GM12878 (cell line): ENCODE measurements around the gene NMT1. TPM values are rescaled to one million over a fixed set of nuclear protein-coding genes. Genes with fewer than 3 reads are reported as not detected.

Source experiments
- ATAC-seq: fragments of 200-7000 bp; cut with Tn5 transposase; 3 replicates; pipeline ENCODE4 v1.9.1; 2020; ENCODE audit warnings: mild to moderate bottlenecking, moderate library complexity
- BruUV-seq: library from RNA; stranded (reverse); fragments of 400-500 nt; replicated peaks from 2 replicates; lab custom pipeline; 2021; lab: Mats Ljungman, UMichigan
- CTCF ChIA-PET: fragments of 300-600 bp; sonication (Branson Sonifier 250); formaldehyde crosslinking; extraction: SDS; loops from one replicate; lab custom pipeline; 2021; ENCODE audit warnings: inconsistent platforms; lab: Yijun Ruan, JAX
- POLR2A ChIA-PET: fragments of 350-600 bp; formaldehyde crosslinking; extraction: SDS; loops from one replicate; lab custom pipeline; 2021; ENCODE audit warnings: inconsistent platforms; lab: Charles Lee
- RAD21 ChIA-PET: fragments of 300-600 bp; sonication (Branson Sonifier 250); formaldehyde crosslinking; loops from one replicate; lab custom pipeline; 2023; ENCODE audit warnings: antibody characterized with exemption; ENCODE audit not compliant: unreplicated experiment; lab: Charles Lee
- SMC1A ChIA-PET: fragments of 300-600 bp; sonication (Branson Sonifier 250); formaldehyde crosslinking; loops from one replicate; lab custom pipeline; 2023; ENCODE audit not compliant: unreplicated experiment, uncharacterized antibody; lab: Charles Lee
- DNase-seq: peaks from one replicate; pipeline ENCODE4 v3.0.0-alpha.2; 2011; ENCODE audit warnings: low read depth, low spot score
- FAIRE-seq: peaks from 3 replicates; lab custom pipeline; 2011; peaks lifted over from hg19 to GRCh38; lab: Jason Lieb, UNC
- H2AFZ ChIP-seq: 2 replicates; pipeline ENCODE4 v1.6.0; 2011; ENCODE audit warnings: low read depth, low read length, control low read depth; ENCODE audit not compliant: control insufficient read depth
- H3K27ac ChIP-seq: 2 replicates; pipeline ENCODE4 v1.5.1; 2011; ENCODE audit warnings: control low read depth; ENCODE audit not compliant: control insufficient read depth, insufficient read depth
- H3K27me3 ChIP-seq, 2 experiments: replicated peaks in 1 of 2; 2 replicates each; pipeline versions ENCODE4 v1.6.0 to v1.6.1; 2011; ENCODE audit warnings: low read length in 1 of 2; ENCODE audit not compliant: control insufficient read depth in 2 of 2, insufficient read depth in 2 of 2
- H3K36me3 ChIP-seq, 2 experiments: 2 replicates each; pipeline ENCODE4 v1.5.1; 2011; ENCODE audit warnings: low read length in 1 of 2; ENCODE audit not compliant: control insufficient read depth in 2 of 2, insufficient read depth in 2 of 2
- H3K4me1 ChIP-seq: 2 replicates; pipeline ENCODE4 v1.6.1; 2011; ENCODE audit warnings: mild to moderate bottlenecking, low read length, moderate library complexity, mixed read lengths; ENCODE audit not compliant: control insufficient read depth, insufficient read depth
- H3K4me2 ChIP-seq: 2 replicates; pipeline ENCODE4 v1.6.0; 2011; ENCODE audit warnings: control low read depth; ENCODE audit not compliant: control insufficient read depth, insufficient read depth
- H3K4me3 ChIP-seq: fragments of 200-600 bp; sonication (generic); 2 replicates; pipeline ENCODE4 v1.5.1; 2016
- H3K79me2 ChIP-seq: 2 replicates; pipeline ENCODE4 v1.6.0; 2011; ENCODE audit warnings: low read length; ENCODE audit not compliant: control insufficient read depth, insufficient read depth
- H3K9ac ChIP-seq: 2 replicates; pipeline ENCODE4 v1.8.0; 2011; ENCODE audit warnings: low read length, control low read depth, mixed read lengths; ENCODE audit not compliant: control insufficient read depth, insufficient read depth
- H3K9me3 ChIP-seq: replicated peaks from 3 replicates; pipeline ENCODE4 v1.5.1; 2011; ENCODE audit warnings: mild to moderate bottlenecking, low read length; ENCODE audit not compliant: control insufficient read depth, insufficient read depth
- H4K20me1 ChIP-seq: 2 replicates; pipeline ENCODE4 v1.6.0; 2011; ENCODE audit not compliant: control insufficient read depth, insufficient read depth
- BACH1 ChIP-seq: fragments of 450-650 bp; IDR thresholded peaks from 2 replicates; pipeline ENCODE4 v1.6.1; 2017; ENCODE audit warnings: mild to moderate bottlenecking, borderline replicate concordance
- CHD2 ChIP-seq: IDR thresholded peaks from 2 replicates; pipeline ENCODE4 v1.6.1; 2011; ENCODE audit warnings: low read depth, low read length, improper control_type of control experiment, borderline replicate concordance
- FOXK2 ChIP-seq: fragments of 450-650 bp; IDR thresholded peaks from 2 replicates; pipeline ENCODE4 v1.6.1; 2017; ENCODE audit warnings: mild to moderate bottlenecking, moderate library complexity
- MXI1 ChIP-seq: fragments of 150-350 bp; IDR thresholded peaks from 2 replicates; pipeline ENCODE4 v1.6.1; 2011; ENCODE audit warnings: low read depth, mild to moderate bottlenecking, inconsistent platforms, low read length, improper control_type of control experiment
- MYC ChIP-seq: IDR thresholded peaks from 2 replicates; pipeline ENCODE4 v1.6.1; 2011; ENCODE audit warnings: mild to moderate bottlenecking, low read length, moderate library complexity, inconsistent platforms; ENCODE audit not compliant: insufficient read depth, insufficient replicate concordance, insufficient read length, severe bottlenecking
- NBN ChIP-seq: fragments of 450-650 bp; IDR thresholded peaks from 2 replicates; pipeline ENCODE4 v1.6.1; 2016
- NFYB ChIP-seq: IDR thresholded peaks from 2 replicates; pipeline ENCODE4 v1.6.1; 2011; ENCODE audit warnings: low read depth, mild to moderate bottlenecking, low read length, improper control_type of control experiment, moderate library complexity; ENCODE audit not compliant: insufficient read depth
- NR2F1 ChIP-seq: fragments of 450-650 bp; conservative IDR thresholded peaks from 2 replicates; pipeline ENCODE4 v1.6.1; 2017; ENCODE audit warnings: mild to moderate bottlenecking
- RAD21 ChIP-seq: IDR thresholded peaks from 2 replicates; pipeline ENCODE4 v1.6.1; 2011; ENCODE audit warnings: mild to moderate bottlenecking, low read depth, low read length, moderate library complexity; ENCODE audit not compliant: insufficient read depth
- TBL1XR1 ChIP-seq: IDR thresholded peaks from 2 replicates; pipeline ENCODE4 v1.6.1; 2012; ENCODE audit warnings: low read depth, low read length, improper control_type of control experiment
- TCF7 ChIP-seq: IDR thresholded peaks from 2 replicates; pipeline ENCODE4 v1.6.1; 2014; ENCODE audit warnings: antibody characterized with exemption, borderline replicate concordance
- ZNF217 ChIP-seq: fragments of 450-650 bp; IDR thresholded peaks from 2 replicates; pipeline ENCODE4 v1.6.1; 2017; ENCODE audit warnings: antibody characterized with exemption, mild to moderate bottlenecking
- WGBS: methylation state at CpG from one replicate; pipeline ENCODE4 v1.1.6; 2016; ENCODE audit warnings: low lambda C conversion rate; ENCODE audit not compliant: insufficient replicate concordance, insufficient coverage; ENCODE audit errors: missing lambda C conversion rate; 5-methylcytosine and 5-hydroxymethylcytosine counted together
- in situ Hi-C: fragments of 300-500 bp; cut with MboI; formaldehyde crosslinking; loops from 9 replicates; pipeline ENCODE4 v1.14.3; 2018; ENCODE audit warnings: mixed read lengths
- intact Hi-C: fragments of 100-400 bp; cut with micrococcal nuclease; formaldehyde crosslinking; loops from one replicate; pipeline ENCODE4 v1.14.2; 2022; ENCODE audit not compliant: unreplicated experiment
- polyA plus RNA-seq, 11 experiments: library from polyadenylated mRNA; depleted of rRNA in 4 of 11; unstranded in 6 of 11; stranded (reverse) in 5 of 11; fragments of >200 nt; fragmentation: Nextera tagmentation in 4 of 11; fragmentation: Illumina TruSeq in 1 of 11; extraction: Ambion mirVana in 4 of 11; extraction: Trizol in 1 of 11; gene quantifications; 1 replicate in 1 of 11; 2 replicates in 10 of 11; pipeline versions ENCODE4 v1.2.1 to v1.2.3, GENCODE V29; 2011 to 2016; ENCODE audit warnings: inconsistent platforms in 2 of 11, missing spikeins in 2 of 11, low read depth in 1 of 11
- total RNA-seq, 4 experiments: library from RNA; depleted of rRNA in 3 of 4; stranded (reverse); fragments of >200 nt in 3 of 4; fragmentation: Illumina TruSeq in 1 of 4; extraction: Trizol in 1 of 4; gene quantifications; 2 replicates each; pipeline versions ENCODE4 v1.2.1 to v1.2.3, GENCODE V29; 2013 to 2021
- TF ChIP-seq, protein P1 (sequence below), 3 experiments: IDR thresholded peaks in 2 of 3; conservative IDR thresholded peaks in 1 of 3; 2 replicates each; pipeline ENCODE4 v1.5.1; 2011; ENCODE audit warnings: low read depth in 3 of 3, low read length in 3 of 3, mild to moderate bottlenecking in 3 of 3, control low read depth in 2 of 3, moderate library complexity in 2 of 3, inconsistent platforms in 1 of 3, mixed read lengths in 1 of 3; ENCODE audit not compliant: control insufficient read depth in 2 of 3, insufficient read depth in 1 of 3; ENCODE audit errors: extremely low read depth in 1 of 3

Gene NMT1
- total and polyA plus RNA-seq, 10 of the 15 experiments (the other 5 are each of a cell fraction or from before 2014, with no cell fraction given), result 96.7 to 395 (median 222) TPM

DNA sequence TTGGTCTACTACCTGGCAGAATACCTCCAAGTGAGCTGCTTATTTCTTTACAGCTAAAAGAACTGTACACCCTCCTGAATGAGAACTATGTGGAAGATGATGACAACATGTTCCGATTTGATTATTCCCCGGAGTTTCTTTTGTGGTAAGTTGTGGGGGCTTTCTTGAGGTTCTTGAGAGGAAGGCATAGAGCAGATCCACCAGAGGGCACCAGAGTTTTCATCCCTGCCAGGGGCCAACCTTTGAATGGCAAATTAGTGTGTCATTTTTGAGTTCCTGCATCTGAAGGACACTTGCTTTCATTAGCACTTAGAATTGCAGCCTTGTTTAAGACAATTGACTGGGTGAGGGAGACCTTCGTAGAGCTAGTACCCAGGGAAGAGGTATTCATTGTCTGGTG is 35.0 kb downstream of the NMT1 start:
- ChIA-PET POLR2A (interaction anchor here (0.6 kb wide), 1 partner anchor 604 kb away, joined by 3 read pairs; no protein-coding TSS in a partner anchor), RAD21 (no interaction called here), SMC1A (interaction anchor here (1.0 to 7.0 kb wide), 3 partner anchors 16 to 176 kb away, joined by 3 to 38 read pairs (median 5); no protein-coding TSS in a partner anchor), CTCF (interaction anchor here (0.6 to 4.7 kb wide), 10 partner anchors 8 to 317 kb away, joined by 3 to 70 read pairs (median 4); partner anchors contain the start of gene ACBD4)
- Histone ChIP-seq H3K27me3 (no peaks in the 10 kb centered on the region), H3K9me3 (no peaks in the 10 kb centered on the region), H4K20me1 (no peaks in the 10 kb centered on the region), H3K4me1 (no peaks in the 10 kb centered on the region), H3K36me3 (peaks cover 47 to 50% of the 10 kb centered on the region in 2 experiments), H3K4me2 (no peak overlapping the region), H3K9ac (no peak overlapping the region), H3K4me3 (no peak overlapping the region), H3K27ac (no peak overlapping the region), H2AFZ (no peak overlapping the region), H3K79me2 (no peaks in the 10 kb centered on the region)
- ATAC-seq, result no peak
- peak; percentile 84 for FAIRE-seq
- peak; percentile 13; the same call in 1 of the 2 replicates for TF ChIP-seq RAD21
- no peak for TF ChIP-seq TCF7
- TF ChIP-seq, protein P1, sequence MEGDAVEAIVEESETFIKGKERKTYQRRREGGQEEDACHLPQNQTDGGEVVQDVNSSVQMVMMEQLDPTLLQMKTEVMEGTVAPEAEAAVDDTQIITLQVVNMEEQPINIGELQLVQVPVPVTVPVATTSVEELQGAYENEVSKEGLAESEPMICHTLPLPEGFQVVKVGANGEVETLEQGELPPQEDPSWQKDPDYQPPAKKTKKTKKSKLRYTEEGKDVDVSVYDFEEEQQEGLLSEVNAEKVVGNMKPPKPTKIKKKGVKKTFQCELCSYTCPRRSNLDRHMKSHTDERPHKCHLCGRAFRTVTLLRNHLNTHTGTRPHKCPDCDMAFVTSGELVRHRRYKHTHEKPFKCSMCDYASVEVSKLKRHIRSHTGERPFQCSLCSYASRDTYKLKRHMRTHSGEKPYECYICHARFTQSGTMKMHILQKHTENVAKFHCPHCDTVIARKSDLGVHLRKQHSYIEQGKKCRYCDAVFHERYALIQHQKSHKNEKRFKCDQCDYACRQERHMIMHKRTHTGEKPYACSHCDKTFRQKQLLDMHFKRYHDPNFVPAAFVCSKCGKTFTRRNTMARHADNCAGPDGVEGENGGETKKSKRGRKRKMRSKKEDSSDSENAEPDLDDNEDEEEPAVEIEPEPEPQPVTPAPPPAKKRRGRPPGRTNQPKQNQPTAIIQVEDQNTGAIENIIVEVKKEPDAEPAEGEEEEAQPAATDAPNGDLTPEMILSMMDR (IDR thresholded peaks at IDR 0.05 in 2 of 3, conservative IDR thresholded peaks at IDR 0.05 in 1 of 3; ENCODE audit: control insufficient read depth in 2 of 3, extremely low read depth in 1 of 3, insufficient read depth in 1 of 3, low read depth in 3 of 3, low read length in 3 of 3), result peak; percentile 34 to 46 (median 45)
- in situ Hi-C loops (no loop called here), intact Hi-C loops (loop anchor here (5.0 kb wide), 1 partner anchor 79 kb away; no protein-coding TSS in a partner anchor)
- DNase-seq, result no peak
- WGBS, result 26% methylated on average over 3 of the region's 3 CpGs
- no TSS peak for BruUV-seq

DNA sequence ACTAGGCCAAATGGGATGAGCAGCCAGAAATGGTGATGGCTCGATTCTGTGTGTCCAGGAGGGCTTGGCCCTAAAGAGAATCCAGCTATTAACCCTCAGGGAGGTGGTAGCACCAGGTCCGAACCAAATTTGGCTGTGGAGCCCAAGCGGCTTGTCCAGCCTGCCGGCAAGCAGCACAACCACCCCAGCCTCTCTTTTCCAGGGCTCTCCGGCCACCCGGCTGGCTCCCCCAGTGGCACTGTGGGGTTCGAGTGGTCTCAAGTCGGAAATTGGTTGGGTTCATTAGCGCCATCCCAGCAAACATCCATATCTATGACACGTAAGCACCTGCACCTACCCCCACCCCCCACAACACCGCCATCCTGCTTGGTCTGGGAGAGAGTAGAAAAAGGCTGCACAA is 35.8 kb downstream of the NMT1 start:
- intact Hi-C loops, result loop anchor here (5.0 kb wide), 1 partner anchor 80 kb away; no protein-coding TSS in a partner anchor
- ChIA-PET RAD21 (interaction anchor here (3.2 kb wide), 1 partner anchor 177 kb away, joined by 26 read pairs; no protein-coding TSS in a partner anchor), SMC1A (interaction anchor here (1.0 to 7.0 kb wide), 3 partner anchors 15 to 177 kb away, joined by 3 to 38 read pairs (median 5); no protein-coding TSS in a partner anchor), CTCF (interaction anchor here (1.2 to 4.7 kb wide), 7 partner anchors 9 to 317 kb away, joined by 3 to 70 read pairs (median 5); no protein-coding TSS in a partner anchor), POLR2A (interaction anchor here (0.6 kb wide), 1 partner anchor 605 kb away, joined by 3 read pairs; no protein-coding TSS in a partner anchor)
- no peaks in the 10 kb centered on the region for H3K79me2 ChIP-seq
- H2AFZ ChIP-seq, result no peak overlapping the region
- H3K36me3 ChIP-seq, result peaks cover 45 to 47% of the 10 kb centered on the region in 2 experiments
- no peaks in the 10 kb centered on the region for H3K27me3 ChIP-seq
- in situ Hi-C loops, result no loop called here
- no peak overlapping the region for H3K4me3 ChIP-seq
- H3K4me2 ChIP-seq, result no peak overlapping the region
- H4K20me1 ChIP-seq, result no peaks in the 10 kb centered on the region
- ATAC-seq (no peak), FAIRE-seq (no peak), DNase-seq (no peak)
- 94% methylated on average over 7 of the region's 11 CpGs for WGBS
- no peak overlapping the region for H3K27ac ChIP-seq
- H3K4me1 ChIP-seq, result no peaks in the 10 kb centered on the region
- no peak overlapping the region for H3K9ac ChIP-seq
- BruUV-seq, result no TSS peak
- H3K9me3 ChIP-seq, result no peaks in the 10 kb centered on the region
- TF ChIP-seq MXI1 (no peak), TBL1XR1 (no peak), NFYB (no peak), NBN (no peak), ZNF217 (no peak), FOXK2 (no peak), BACH1 (no peak), NR2F1 (no peak), MYC (no peak), CHD2 (no peak)
